Measurements from ENCODE around the gene CA5A. TPM values are rescaled to one million over a fixed set of nuclear protein-coding genes. Genes with fewer than 3 reads are reported as not detected.
A peak's percentile ranks its signal among the peaks of the same experiment; 100 is the strongest.
"Not testable (repeated sequence)": the region's sequence is repeated elsewhere in the genome, so short reads cannot be mapped to it uniquely, and the experiment has no call there.

Gene CA5A
- total and polyA plus RNA-seq, 12 donors = 0.15 to 0.65 (median 0.29) TPM; not detected in 7

DNA sequence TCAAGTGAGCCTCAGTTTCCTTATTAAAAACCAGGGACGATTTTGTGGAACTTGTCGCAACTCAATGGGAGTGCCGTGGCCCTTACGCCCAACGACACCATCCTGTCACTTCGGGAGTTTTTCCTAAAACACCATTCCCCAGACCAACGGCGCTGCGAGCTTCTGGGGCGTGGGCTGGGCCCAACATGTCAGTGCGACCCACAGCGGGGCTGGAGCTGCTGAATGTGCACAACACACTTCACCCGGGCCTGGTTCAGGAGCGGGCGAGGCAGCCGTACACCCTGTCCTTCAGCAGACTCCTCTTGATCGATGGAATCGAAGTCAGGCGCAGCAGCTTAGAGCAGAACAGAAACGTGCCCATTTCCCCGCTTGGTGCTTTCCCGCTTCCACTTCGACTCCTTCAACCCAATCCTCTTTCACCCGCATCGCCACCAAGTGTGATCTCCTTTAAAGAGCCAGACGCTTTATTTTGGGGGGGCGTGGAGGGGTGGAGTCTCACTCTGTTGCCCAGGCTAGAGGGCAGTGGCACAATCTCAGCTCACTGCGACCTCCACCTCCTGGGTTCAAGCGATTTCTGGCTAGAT, 53.8 kb downstream of the CA5A start:
- WGBS, 2 donors = 92% methylated on average over 29 of the region's 29 CpGs
- Histone ChIP-seq H3K4me1 (peaks cover 0 to 19% (median 0%) of the 10 kb centered on the region in 9 donors), H3K27ac (no peak overlapping the region), H3K27me3 (peaks cover 0 to 22% (median 0%) of the 10 kb centered on the region in 7 donors), H3K36me3 (no peaks in the 10 kb centered on the region), H3K4me3 (no peak overlapping the region), H3K9me3 (no peaks in the 10 kb centered on the region)
- TF ChIP-seq, protein P1, sequence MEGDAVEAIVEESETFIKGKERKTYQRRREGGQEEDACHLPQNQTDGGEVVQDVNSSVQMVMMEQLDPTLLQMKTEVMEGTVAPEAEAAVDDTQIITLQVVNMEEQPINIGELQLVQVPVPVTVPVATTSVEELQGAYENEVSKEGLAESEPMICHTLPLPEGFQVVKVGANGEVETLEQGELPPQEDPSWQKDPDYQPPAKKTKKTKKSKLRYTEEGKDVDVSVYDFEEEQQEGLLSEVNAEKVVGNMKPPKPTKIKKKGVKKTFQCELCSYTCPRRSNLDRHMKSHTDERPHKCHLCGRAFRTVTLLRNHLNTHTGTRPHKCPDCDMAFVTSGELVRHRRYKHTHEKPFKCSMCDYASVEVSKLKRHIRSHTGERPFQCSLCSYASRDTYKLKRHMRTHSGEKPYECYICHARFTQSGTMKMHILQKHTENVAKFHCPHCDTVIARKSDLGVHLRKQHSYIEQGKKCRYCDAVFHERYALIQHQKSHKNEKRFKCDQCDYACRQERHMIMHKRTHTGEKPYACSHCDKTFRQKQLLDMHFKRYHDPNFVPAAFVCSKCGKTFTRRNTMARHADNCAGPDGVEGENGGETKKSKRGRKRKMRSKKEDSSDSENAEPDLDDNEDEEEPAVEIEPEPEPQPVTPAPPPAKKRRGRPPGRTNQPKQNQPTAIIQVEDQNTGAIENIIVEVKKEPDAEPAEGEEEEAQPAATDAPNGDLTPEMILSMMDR (IDR thresholded peaks at IDR 0.05) = no peak
- DNase-seq (no peak), ATAC-seq (no peak)
- intact Hi-C loops (cut with DNase I) = no loop called here

DNA sequence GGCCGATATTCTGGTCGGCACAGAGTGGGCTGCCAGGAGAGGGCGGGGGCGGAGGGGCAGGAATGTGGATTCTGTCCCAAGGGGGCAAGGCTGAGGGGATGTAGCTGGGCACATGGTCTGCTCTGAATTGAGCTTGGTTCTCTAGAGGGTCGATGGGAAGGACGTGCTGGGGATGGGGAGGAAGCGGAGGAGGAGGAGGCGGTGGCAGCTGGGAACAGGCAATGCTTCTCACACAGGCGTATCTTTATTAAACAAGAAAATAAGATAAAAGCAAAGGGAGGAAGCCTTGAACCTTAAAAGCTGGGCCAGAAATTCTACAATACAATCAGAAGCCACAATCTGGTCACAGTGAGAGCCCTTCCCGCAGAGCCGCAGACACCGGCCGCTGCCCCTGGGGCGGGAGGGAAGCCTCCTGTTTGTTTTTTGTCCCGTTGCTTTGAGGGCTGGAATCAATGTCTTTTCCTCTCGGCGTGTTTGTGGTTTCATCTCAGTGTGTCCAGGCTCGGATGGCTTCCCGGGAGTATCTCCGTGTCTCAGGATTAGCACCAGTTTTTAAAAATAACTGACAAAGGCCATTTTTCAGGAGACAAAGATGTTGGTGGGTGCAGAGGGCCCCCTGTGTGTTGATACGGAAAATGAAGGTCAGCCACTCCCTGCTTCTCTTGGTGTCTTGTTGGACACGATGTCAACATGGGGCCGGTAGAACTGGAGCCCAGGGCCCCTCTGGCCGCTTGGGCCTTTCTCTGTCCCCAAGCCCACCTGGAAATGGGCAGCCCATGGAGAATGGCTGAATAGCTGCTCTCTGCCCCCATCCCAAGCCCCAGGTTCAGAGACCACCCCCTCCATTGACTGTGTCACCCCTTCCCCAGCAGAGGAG, 54.8 kb downstream of the CA5A start:
- ATAC-seq (no peak), DNase-seq (no peak)
- Histone ChIP-seq H3K4me3 (no peak overlapping the region), H3K9me3 (no peaks in the 10 kb centered on the region), H3K27ac (no peak overlapping the region), H3K36me3 (no peaks in the 10 kb centered on the region), H3K27me3 (peaks cover 0 to 22% (median 2%) of the 10 kb centered on the region in 7 donors), H3K4me1 (peaks cover 0 to 19% (median 0%) of the 10 kb centered on the region in 9 donors)
- TF ChIP-seq, protein P1 (IDR thresholded peaks at IDR 0.05) = no peak
- intact Hi-C loops (cut with DNase I) = no loop called here
- WGBS, 2 donors = 34 to 38% methylated on average over 20 to 24 of the region's 24 CpGs

DNA sequence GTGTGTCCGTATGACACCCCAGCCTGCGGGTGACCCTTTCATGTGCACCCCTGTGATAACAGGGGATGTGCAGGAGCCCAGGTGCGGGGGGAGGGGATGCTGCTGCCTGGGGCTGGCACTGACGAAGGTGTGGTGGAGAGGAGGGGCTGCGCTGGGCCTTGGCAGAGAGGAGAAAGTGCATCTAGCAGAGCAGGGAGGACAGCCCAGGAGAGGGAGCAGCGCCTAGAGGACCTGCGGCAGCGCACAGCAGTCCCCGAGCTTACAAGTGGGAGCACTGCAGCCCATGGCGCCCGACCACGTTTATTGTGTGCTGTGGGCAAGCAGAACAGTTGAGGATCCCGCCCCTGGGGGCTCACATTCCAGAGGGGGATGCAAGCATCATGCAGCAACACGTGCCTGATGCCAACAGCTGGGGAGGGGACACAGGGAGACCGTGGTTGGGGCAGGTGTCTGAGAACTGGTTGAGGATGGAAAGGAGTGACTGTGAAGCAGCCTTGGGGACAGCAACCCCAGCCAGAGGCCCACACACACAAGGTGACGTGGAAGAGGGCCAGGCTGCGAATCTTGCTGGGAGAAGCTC, 56.1 kb downstream of the CA5A start:
- H3K27me3 ChIP-seq = peaks cover 0 to 23% (median 10%) of the 10 kb centered on the region in 7 donors

DNA sequence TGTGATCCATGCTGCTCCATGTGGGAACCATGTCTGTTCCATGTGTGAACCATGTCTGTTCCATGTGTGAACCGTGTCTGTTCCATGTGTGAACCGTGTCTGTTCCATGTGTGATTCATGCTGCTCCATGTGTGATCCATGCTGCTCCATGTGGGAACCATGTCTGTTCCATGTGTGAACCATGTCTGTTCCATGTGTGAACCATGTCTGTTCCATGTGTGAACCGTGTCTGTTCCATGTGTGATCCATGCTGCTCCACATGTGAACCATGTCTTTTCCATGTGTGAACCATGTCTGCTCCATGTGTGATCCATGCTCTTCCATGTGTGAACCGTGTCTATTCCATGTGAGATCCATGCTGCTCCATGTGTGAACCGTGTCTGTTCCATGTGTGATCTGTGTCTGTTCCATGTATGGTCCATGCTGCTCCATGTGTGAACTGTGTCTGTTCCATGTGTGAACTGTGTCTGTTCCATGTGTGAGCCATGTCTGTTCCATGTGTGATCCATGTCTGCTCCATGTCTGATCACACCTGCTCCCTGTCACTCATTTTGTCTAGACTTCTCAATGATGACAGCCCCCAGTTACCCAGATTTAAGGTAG, 56.8 kb downstream of the CA5A start:
- not testable (repeated sequence) for H3K36me3 ChIP-seq, ATAC-seq, H3K9me3 ChIP-seq, H3K4me3 ChIP-seq, DNase-seq, H3K27ac ChIP-seq
- Histone ChIP-seq H3K4me1 (peaks cover 0 to 11% (median 0%) of the 10 kb centered on the region in 9 donors), H3K27me3 (peaks cover 0 to 29% (median 14%) of the 10 kb centered on the region in 7 donors)
- intact Hi-C loops (cut with DNase I) = loop anchor here in 1 of 10 donors (5.0 kb wide), 1 partner anchor 102 kb away; no protein-coding TSS in a partner anchor
- 97 to 98% methylated on average over 5 of the region's 5 CpGs for WGBS, 2 donors

More for the DNA sequence above, 56.1 kb downstream of the CA5A start:
- Histone ChIP-seq H3K4me3 (no peak overlapping the region), H3K27ac (no peak overlapping the region), H3K36me3 (no peaks in the 10 kb centered on the region), H3K9me3 (no peaks in the 10 kb centered on the region), H3K4me1 (peaks cover 0 to 13% (median 0%) of the 10 kb centered on the region in 9 donors)
- ATAC-seq = peak in 1 of 8 donors; percentile 24
- DNase-seq = no peak
- 57 to 73% methylated on average over 16 to 17 of the region's 17 CpGs for WGBS, 2 donors
- TF ChIP-seq, protein P1 (IDR thresholded peaks at IDR 0.05) = no peak
- intact Hi-C loops (cut with DNase I) = no loop called here
